Esophagus (tissue), 2 donors: ENCODE results near the gene LRRN2. TPM values are rescaled to one million over a fixed set of nuclear protein-coding genes. Genes with fewer than 3 reads are reported as not detected.
A peak's percentile ranks its signal among the peaks of the same experiment; 100 is the strongest.

ENCODE experiments used
- H3K27ac ChIP-seq, 2 donors: one replicate each; pipeline ENCODE4 v1.5.1; 2013; ENCODE audit warnings: low read depth in 2 of 2, mild to moderate bottlenecking in 2 of 2, inconsistent platforms in 1 of 2, low read length in 1 of 2, moderate library complexity in 1 of 2
- H3K27me3 ChIP-seq, 2 donors: one replicate each; pipeline ENCODE4 v1.6.1; 2013; ENCODE audit warnings: low read length in 2 of 2, control low read depth in 1 of 2, mild to moderate bottlenecking in 1 of 2; ENCODE audit not compliant: insufficient read depth in 2 of 2, control insufficient read depth in 1 of 2
- H3K36me3 ChIP-seq, 2 donors: one replicate each; pipeline ENCODE4 v1.6.1; 2013; ENCODE audit warnings: low read length in 1 of 2; ENCODE audit not compliant: control insufficient read depth in 2 of 2, insufficient read depth in 2 of 2
- H3K4me1 ChIP-seq, 2 donors: one replicate each; pipeline ENCODE4 v1.6.1; 2013; ENCODE audit warnings: low read length in 1 of 2; ENCODE audit not compliant: control insufficient read depth in 2 of 2, insufficient read depth in 2 of 2
- H3K4me3 ChIP-seq, 2 donors: one replicate each; pipeline ENCODE4 v1.5.1; 2013; ENCODE audit warnings: low read length in 2 of 2, mild to moderate bottlenecking in 2 of 2, low read depth in 1 of 2, moderate library complexity in 1 of 2
- H3K9me3 ChIP-seq, 2 donors: one replicate each; pipeline ENCODE4 v1.6.1; 2013; ENCODE audit warnings: mild to moderate bottlenecking in 2 of 2, low read depth in 1 of 2, low read length in 1 of 2, moderate library complexity in 1 of 2; ENCODE audit not compliant: control insufficient read depth in 2 of 2, insufficient read depth in 1 of 2
- WGBS, 2 donors: extraction: QIAGEN DNeasy Blood & Tissue Kit; methylation state at CpG; one replicate each; pipeline ENCODE4 v1.1.7; 2013; 5-methylcytosine and 5-hydroxymethylcytosine counted together
- polyA plus RNA-seq, 2 donors: library from polyadenylated mRNA; stranded (reverse); fragments of 200-250 nt; gene quantifications; one replicate each; pipeline ENCODE4 v1.2.3, GENCODE V29; 2013
- donor health status: healthy with polysubstance abuse.
- donor health status: Bipolar disorder and iron deficiency.

Gene LRRN2
- polyA plus RNA-seq, 2 donors: 0.65 to 0.88 TPM

- Histone ChIP-seq H3K4me3 (no peak overlapping the region), H3K36me3 (no peaks in the 10 kb centered on the region), H3K4me1 (peaks cover 2% of the 10 kb centered on the region in 2 donors), H3K9me3 (no peaks in the 10 kb centered on the region), H3K27ac (peak overlapping the region in 1 of 2 donors; percentile 15), H3K27me3 (no peaks in the 10 kb centered on the region)
- WGBS, 2 donors: 81 to 83% methylated on average over 9 of the region's 9 CpGs
Measured at GRCh38 chr1:204568576-204569315, 116.8 kb downstream of the LRRN2 start.

Other genes starting within 250 kb of the LRRN2 start
- gene PIK3C2B, start 190.9 kb downstream of the LRRN2 start, polyA plus RNA-seq: 10 to 100 TPM in 1 of 2 donors, 1 to 10 TPM in 1; 7.8 to 14.2 TPM
- gene MDM4, start 169.3 kb downstream of the LRRN2 start, polyA plus RNA-seq: 10 to 100 TPM in 1 of 2 donors, 1 to 10 TPM in 1; 4.0 to 14.0 TPM
- gene NFASC, start 185.1 kb upstream of the LRRN2 start, polyA plus RNA-seq: 10 to 100 TPM in 1 of 2 donors, 1 to 10 TPM in 1; 6.0 to 10.6 TPM